Erythroblast (primary cell): Measurements from ENCODE around the gene RASL11A.

ENCODE experiments used
- GATA1 ChIP-seq: IDR thresholded peaks from 2 replicates; pipeline ENCODE4 v1.6.1; 2011; ENCODE audit warnings: low read depth, mild to moderate bottlenecking, control low read depth, low read length, moderate library complexity
- POLR2A ChIP-seq: IDR thresholded peaks from 2 replicates; pipeline ENCODE4 v1.6.1; 2011; ENCODE audit warnings: mild to moderate bottlenecking, low read length

DNA sequence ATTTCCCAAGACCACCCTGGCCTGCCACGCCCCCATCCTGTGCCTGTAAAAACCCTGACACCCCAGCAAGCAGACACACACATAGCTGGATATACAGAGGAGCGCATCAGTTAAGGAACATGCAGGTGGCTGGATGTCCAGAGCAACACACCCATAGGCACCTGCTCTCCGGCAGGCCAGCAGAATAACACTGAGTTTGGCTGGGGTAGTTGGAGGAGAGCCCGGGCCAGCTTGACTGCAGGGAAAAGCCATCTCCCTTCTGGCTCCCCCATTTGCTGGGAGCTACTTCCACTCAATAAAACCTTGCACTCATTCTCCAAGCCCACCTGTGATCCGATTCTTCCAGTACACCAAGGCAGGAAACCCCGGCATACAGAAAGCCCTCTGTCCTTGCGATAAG, 8.9 kb downstream of the RASL11A start:
- no peak for TF ChIP-seq GATA1
- no peak for TF ChIP-seq POLR2A
